ENCODE measurements around the gene PHLPP1.

The PHLPP1 gene

GRCh38 chr18:62987859-62988258 is 272.5 kb downstream of the PHLPP1 start:
- DNase-seq = no peak

- no peak for DNase-seq
Measured at GRCh38 chr18:62988471-62988870, 273.1 kb downstream of the PHLPP1 start.

- no peak for DNase-seq
Measured at GRCh38 chr18:62989195-62989594, 273.9 kb downstream of the PHLPP1 start.

- DNase-seq = no peak
Measured at GRCh38 chr18:62990653-62991052, 275.3 kb downstream of the PHLPP1 start.

GRCh38 chr18:62991389-62991788 is 276.0 kb downstream of the PHLPP1 start:
- DNase-seq = no peak

- DNase-seq = no peak
Measured at GRCh38 chr18:62991959-62992358, 276.6 kb downstream of the PHLPP1 start.

GRCh38 chr18:62992877-62993365 is 277.6 kb downstream of the PHLPP1 start:
- no peak for DNase-seq

- DNase-seq = no peak
Measured at GRCh38 chr18:62996566-62996965, 281.2 kb downstream of the PHLPP1 start.

- DNase-seq = no peak
Measured at GRCh38 chr18:62997076-62997475, 281.7 kb downstream of the PHLPP1 start.

GRCh38 chr18:62998443-62998842 is 283.1 kb downstream of the PHLPP1 start:
- DNase-seq = no peak

- DNase-seq = no peak
Measured at GRCh38 chr18:62999392-62999791, 284.1 kb downstream of the PHLPP1 start.

- no peak for DNase-seq
Measured at GRCh38 chr18:62999921-63000320, 284.6 kb downstream of the PHLPP1 start.

GRCh38 chr18:63000839-63001238 is 285.5 kb downstream of the PHLPP1 start:
- no peak for DNase-seq

- DNase-seq = no peak
Measured at GRCh38 chr18:63001861-63002260, 286.5 kb downstream of the PHLPP1 start.

GRCh38 chr18:63002305-63002704 is 287.0 kb downstream of the PHLPP1 start:
- DNase-seq = no peak

GRCh38 chr18:63002803-63003445 is 287.6 kb downstream of the PHLPP1 start:
- no peak for DNase-seq

- no peak for DNase-seq
Measured at GRCh38 chr18:63003899-63004298, 288.6 kb downstream of the PHLPP1 start.

GRCh38 chr18:63004466-63005089 is 289.2 kb downstream of the PHLPP1 start:
- no peak for DNase-seq

- DNase-seq = no peak
Measured at GRCh38 chr18:63005306-63005705, 290.0 kb downstream of the PHLPP1 start.

- DNase-seq = no peak
Measured at GRCh38 chr18:63007231-63007630, 291.9 kb downstream of the PHLPP1 start.

GRCh38 chr18:63016270-63016669 is 300.9 kb downstream of the PHLPP1 start:
- peak; percentile 9 to 63 (median 34) for DNase-seq

- no peak for DNase-seq
Measured at GRCh38 chr18:63017076-63017475, 301.7 kb downstream of the PHLPP1 start.

- no peak for DNase-seq
Measured at GRCh38 chr18:63017977-63018376, 302.6 kb downstream of the PHLPP1 start.

- DNase-seq = no peak
Measured at GRCh38 chr18:63022429-63023022, 307.2 kb downstream of the PHLPP1 start.
